A549 (cell line): ENCODE measurements around the gene MSI2. TPM values are rescaled to one million over a fixed set of nuclear protein-coding genes. Genes with fewer than 3 reads are reported as not detected.

Experiments
- ATAC-seq, 2 experiments: fragments of 200-7000 bp in 1 of 2; fragments of >200 bp in 1 of 2; cut with Nextera tagmentation in 1 of 2; cut with Tn5 transposase in 1 of 2; 3 replicates each; pipeline versions ENCODE4 v1.8.0 to v1.9.1; 2018 to 2020; ENCODE audit warnings: mild to moderate bottlenecking in 1 of 2, moderate library complexity in 1 of 2
- CTCF ChIA-PET: fragments of 300-600 bp; sonication (Branson Sonifier 250); formaldehyde crosslinking; extraction: SDS; loops from one replicate; lab custom pipeline; 2021; ENCODE audit warnings: antibody characterized with exemption, inconsistent platforms; lab: Yijun Ruan, JAX
- POLR2A ChIA-PET: fragments of 350-600 bp; formaldehyde crosslinking; extraction: SDS; loops from one replicate; lab custom pipeline; 2021; ENCODE audit warnings: antibody characterized with exemption, inconsistent platforms; lab: Yijun Ruan, JAX
- DNase-seq, 2 experiments: peaks; one replicate each; pipeline versions ENCODE4 v3.0.0 to v3.0.0-alpha.2; 2011 to 2016; ENCODE audit warnings: low read depth in 1 of 2, low spot score in 1 of 2
- FAIRE-seq: peaks from 2 replicates; lab custom pipeline; 2011; peaks lifted over from hg19 to GRCh38; lab: Jason Lieb, UNC
- H3K27ac ChIP-seq, 2 experiments: fragments of >200 bp; sonication (Bioruptor Twin); formaldehyde crosslinking; 3 replicates each; pipeline ENCODE4 v1.5.1; 2016 to 2017
- H3K4me1 ChIP-seq: fragments of >200 bp; sonication (Bioruptor Twin); formaldehyde crosslinking; 3 replicates; pipeline ENCODE4 v1.6.1; 2016
- H3K4me2 ChIP-seq: fragments of >200 bp; sonication (Bioruptor Twin); formaldehyde crosslinking; 3 replicates; pipeline ENCODE4 v1.6.1; 2016
- H3K4me3 ChIP-seq: fragments of >200 bp; sonication (Bioruptor Twin); formaldehyde crosslinking; 3 replicates; pipeline ENCODE4 v1.5.1; 2016
- H3K9me3 ChIP-seq: fragments of >200 bp; sonication (Bioruptor Twin); formaldehyde crosslinking; 3 replicates; pipeline ENCODE4 v1.6.1; 2016
- CBX2 ChIP-seq: fragments of 200-600 bp; sonication (generic); IDR thresholded peaks from 2 replicates; pipeline ENCODE4 v1.6.1; 2016; ENCODE audit warnings: low read depth, mild to moderate bottlenecking, borderline replicate concordance
- CTCF ChIP-seq: fragments of >200 bp; sonication (Bioruptor Twin); formaldehyde crosslinking; IDR thresholded peaks from 3 replicates; pipeline ENCODE4 v1.5.1; 2016
- E2F6 ChIP-seq: IDR thresholded peaks from 2 replicates; pipeline ENCODE4 v1.6.1; 2012; ENCODE audit warnings: low read depth, borderline replicate concordance
- EHMT2 ChIP-seq: fragments of 200-600 bp; sonication (generic); IDR thresholded peaks from 2 replicates; pipeline ENCODE4 v1.6.1; 2016; ENCODE audit warnings: antibody characterized with exemption, low read depth, mild to moderate bottlenecking, moderate library complexity
- FOSL2 ChIP-seq, 2 experiments: fragments of 450-650 bp in 1 of 2; fragments of >200 bp in 1 of 2; sonication (Bioruptor Twin) in 1 of 2; formaldehyde crosslinking; IDR thresholded peaks; 2 replicates each; pipeline versions ENCODE4 v1.5.0 to v1.6.1; 2016 to 2020; ENCODE audit warnings: mild to moderate bottlenecking in 1 of 2, moderate library complexity in 1 of 2
- HEYL ChIP-seq: fragments of 250-450 bp; sonication (Bioruptor Pico); IDR thresholded peaks from 2 replicates; pipeline ENCODE4 v1.8.0; 2021; ENCODE audit warnings: mild to moderate bottlenecking, moderate library complexity
- HMGXB4 ChIP-seq: fragments of 250-450 bp; sonication (Bioruptor Pico); IDR thresholded peaks from 2 replicates; pipeline ENCODE4 v1.5.0; 2021; ENCODE audit warnings: mild to moderate bottlenecking, moderate library complexity, borderline replicate concordance
- HOXB5 ChIP-seq: fragments of 250-450 bp; sonication (Bioruptor Pico); IDR thresholded peaks from 2 replicates; pipeline ENCODE4 v1.5.0; 2020; ENCODE audit warnings: mild to moderate bottlenecking, moderate library complexity
- MAZ ChIP-seq: fragments of 150-350 bp; IDR thresholded peaks from 2 replicates; pipeline ENCODE4 v1.6.1; 2014; ENCODE audit warnings: antibody characterized with exemption, low read depth, low read length, borderline replicate concordance
- MYC ChIP-seq: IDR thresholded peaks from 2 replicates; pipeline ENCODE4 v1.6.1; 2012; ENCODE audit warnings: mild to moderate bottlenecking, inconsistent platforms, low read length, improper control_type of control experiment, borderline replicate concordance
- NFE2L2 ChIP-seq: fragments of 150-350 bp; conservative IDR thresholded peaks from 2 replicates; pipeline ENCODE4 v1.6.1; 2014; ENCODE audit warnings: low read length
- PBX3 ChIP-seq: IDR thresholded peaks from 2 replicates; pipeline ENCODE4 v1.6.1; 2012
- PHF8 ChIP-seq: fragments of 200-600 bp; sonication (generic); IDR thresholded peaks from 2 replicates; pipeline ENCODE4 v1.6.1; 2016; ENCODE audit warnings: low read depth, mild to moderate bottlenecking, antibody characterized with exemption, moderate library complexity, borderline replicate concordance
- RARB ChIP-seq: fragments of 250-450 bp; sonication (Bioruptor Pico); IDR thresholded peaks from 2 replicates; pipeline ENCODE4 v1.8.0; 2021; ENCODE audit warnings: mild to moderate bottlenecking, moderate library complexity
- RCOR1 ChIP-seq: fragments of 150-350 bp; IDR thresholded peaks from 2 replicates; pipeline ENCODE4 v1.6.1; 2014; ENCODE audit warnings: antibody characterized with exemption, low read length, low read depth
- SREBF2 ChIP-seq: fragments of 450-650 bp; IDR thresholded peaks from 2 replicates; pipeline ENCODE4 v1.6.1; 2014; ENCODE audit warnings: mild to moderate bottlenecking, moderate library complexity
- TFCP2L1 ChIP-seq: fragments of 250-450 bp; sonication (Bioruptor Pico); IDR thresholded peaks from 2 replicates; pipeline ENCODE4 v1.5.0; 2021; ENCODE audit warnings: mild to moderate bottlenecking
- ZNF302 ChIP-seq: fragments of 250-450 bp; sonication (Bioruptor Pico); IDR thresholded peaks from 2 replicates; pipeline ENCODE4 v1.9.0; 2021; ENCODE audit warnings: inconsistent platforms, mild to moderate bottlenecking, moderate library complexity
- ZSCAN20 ChIP-seq: fragments of 250-450 bp; sonication (Bioruptor Pico); IDR thresholded peaks from 2 replicates; pipeline ENCODE4 v1.8.0; 2022; ENCODE audit warnings: mild to moderate bottlenecking, moderate library complexity
- WGBS: methylation state at CpG from one replicate; pipeline ENCODE4 v1.1.6; 2017; ENCODE audit errors: missing lambda C conversion rate; 5-methylcytosine and 5-hydroxymethylcytosine counted together
- polyA plus RNA-seq, 4 experiments: library from polyadenylated mRNA; depleted of rRNA in 3 of 4; stranded (reverse); fragments of >200 nt; fragmentation: RNase III in 1 of 4; extraction: RNeasy Plus Mini Kit Qiagen cat#74134 plus additional on column Dnase treatment in 1 of 4; gene quantifications; 2 replicates in 3 of 4; 3 replicates in 1 of 4; pipeline ENCODE4 v1.2.3, GENCODE V29; 2011 to 2017
- TF ChIP-seq, protein P1 (sequence below): fragments of >200 bp; sonication (Bioruptor Twin); formaldehyde crosslinking; IDR thresholded peaks from 2 replicates; pipeline ENCODE4 v1.6.1; 2016

Gene MSI2
- polyA plus RNA-seq, 2 of the 4 experiments (the other 2 are of a cell fraction), result 43.6 to 44.4 TPM

GRCh38 chr17:57490111-57490845, 234.0 kb downstream of the MSI2 start:
- WGBS, result 66% methylated on average over 4 of the region's 4 CpGs
- H3K27ac ChIP-seq, result no peak overlapping the region
- ChIA-PET POLR2A (no interaction called here), CTCF (no interaction called here)
- no peaks in the 10 kb centered on the region for H3K9me3 ChIP-seq
- DNase-seq, result no peak
- H3K4me3 ChIP-seq, result no peak overlapping the region
- TF ChIP-seq RARB (no peak), TFCP2L1 (CRISPR knock-in tag) (no peak), CBX2 (no peak), MYC (no peak), CTCF (no peak), EHMT2 (no peak), NFE2L2 (no peak), ZNF302 (CRISPR knock-in tag) (no peak), HOXB5 (no peak)
- TF ChIP-seq, protein P1, sequence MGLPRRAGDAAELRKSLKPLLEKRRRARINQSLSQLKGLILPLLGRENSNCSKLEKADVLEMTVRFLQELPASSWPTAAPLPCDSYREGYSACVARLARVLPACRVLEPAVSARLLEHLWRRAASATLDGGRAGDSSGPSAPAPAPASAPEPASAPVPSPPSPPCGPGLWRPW, result no peak
- TF ChIP-seq, all 56 proteins: peak for 0
- no peak for ATAC-seq
- Histone ChIP-seq H3K4me1 (no peaks in the 10 kb centered on the region), H3K4me2 (no peak overlapping the region)
- FAIRE-seq, result no peak

GRCh38 chr17:57490890-57491289, 234.6 kb downstream of the MSI2 start:
- WGBS, result 72% methylated on average over 12 of the region's 12 CpGs
- no peak overlapping the region for H3K27ac ChIP-seq
- TF ChIP-seq TFCP2L1 (CRISPR knock-in tag) (no peak), HMGXB4 (CRISPR knock-in tag) (no peak), HOXB5 (no peak), RCOR1 (no peak), ZSCAN20 (no peak), SREBF2 (no peak)
- TF ChIP-seq, all 56 proteins: peak for 0
- DNase-seq (no peak), ATAC-seq (no peak), FAIRE-seq (no peak)
- ChIA-PET CTCF (no interaction called here), POLR2A (no interaction called here)
- Histone ChIP-seq H3K4me2 (no peak overlapping the region), H3K9me3 (no peaks in the 10 kb centered on the region), H3K4me1 (no peaks in the 10 kb centered on the region), H3K4me3 (no peak overlapping the region)

DNA sequence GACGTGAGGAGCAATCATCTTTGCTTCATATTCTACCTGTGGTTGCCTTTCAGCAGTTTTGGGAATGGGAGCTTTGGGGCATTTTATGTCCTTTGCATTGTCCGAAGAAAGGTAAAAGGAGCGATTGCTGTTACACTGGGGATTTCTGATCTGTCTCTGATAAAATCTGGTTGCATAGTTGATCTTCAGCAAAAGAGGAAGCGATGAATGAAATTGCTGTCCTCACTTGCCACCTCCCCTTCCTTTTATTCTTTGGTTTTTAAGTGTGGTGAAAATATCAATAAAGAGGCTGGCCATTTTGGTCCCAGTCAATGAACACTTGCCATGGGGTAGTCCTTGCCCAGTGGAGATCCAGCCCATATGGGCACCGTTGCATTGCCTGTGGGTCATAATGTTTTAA, 236.8 kb downstream of the MSI2 start:
- ChIA-PET CTCF (interaction anchor here (1.1 to 1.7 kb wide), 2 partner anchors 18 to 21 kb away, joined by 3 to 4 read pairs; no protein-coding TSS in a partner anchor), POLR2A (no interaction called here)
- Histone ChIP-seq H3K9me3 (no peaks in the 10 kb centered on the region), H3K4me1 (no peaks in the 10 kb centered on the region), H3K27ac (no peak overlapping the region)
- FAIRE-seq (no peak), DNase-seq (no peak)
- no peak for TF ChIP-seq HEYL (CRISPR knock-in tag)
- no peak for TF ChIP-seq PHF8
- TF ChIP-seq MAZ, result no peak
- TF ChIP-seq FOSL2 (IDR thresholded peaks at IDR 0.05), result no peak
- no peak for TF ChIP-seq FOSL2 (CRISPR knock-in tag; IDR thresholded peaks at IDR 0.05)
- no peak for TF ChIP-seq MYC
- no peak for TF ChIP-seq E2F6
- TF ChIP-seq HOXB5, result no peak
- no peak for TF ChIP-seq CBX2
- no peak for TF ChIP-seq PBX3
- TF ChIP-seq, all 56 proteins: peak for 0
- no peak for ATAC-seq
- Histone ChIP-seq H3K4me2 (no peak overlapping the region), H3K4me3 (no peak overlapping the region)
- WGBS, result 95% methylated on average over 5 of the region's 5 CpGs
